K562 (cell line): ENCODE measurements around the gene NDUFC2. TPM values are rescaled to one million over a fixed set of nuclear protein-coding genes. Genes with fewer than 3 reads are reported as not detected.

Experiments used
- ATAC-seq: fragments of 200-7000 bp; cut with Tn5 transposase; 3 replicates; pipeline ENCODE4 v1.9.1; 2020; ENCODE audit warnings: moderate library complexity
- BruUV-seq: library from RNA; stranded (reverse); fragments of 400-500 nt; replicated peaks from 2 replicates; lab custom pipeline; 2021; lab: Mats Ljungman, UMichigan
- CTCF ChIA-PET: fragments of 300-600 bp; formaldehyde crosslinking; extraction: SDS; loops from one replicate; lab custom pipeline; 2021; ENCODE audit warnings: low intra/inter-chr PET ratio; lab: Yijun Ruan, JAX
- POLR2A ChIA-PET: fragments of 300-600, 350-650 bp; sonication (Branson Sonifier 250); formaldehyde crosslinking; extraction: SDS; loops from one replicate; lab custom pipeline; 2021; ENCODE audit warnings: antibody characterized with exemption, inconsistent platforms; lab: Yijun Ruan, JAX
- DNase-seq, 4 experiments: peaks; one replicate each; pipeline versions ENCODE4 v3.0.0 to v3.0.0-alpha.2; 2011 to 2018; ENCODE audit warnings: low spot score in 3 of 4, mixed read lengths in 3 of 4; ENCODE audit errors: extremely low read depth in 1 of 4
- FAIRE-seq: peaks from 2 replicates; lab custom pipeline; 2011; peaks lifted over from hg19 to GRCh38; lab: Jason Lieb, UNC
- H2AFZ ChIP-seq: 2 replicates; pipeline ENCODE4 v1.6.0; 2011; ENCODE audit warnings: low read depth, low read length, control low read depth, inconsistent platforms
- H3K27ac ChIP-seq: fragments of 200-600 bp; 3 replicates; pipeline ENCODE4 v1.8.0; 2011; ENCODE audit warnings: low read depth, mild to moderate bottlenecking, control low read depth, inconsistent platforms, low read length, moderate library complexity, mixed read lengths; ENCODE audit errors: extremely low read depth
- H3K27me3 ChIP-seq, 2 experiments: fragments of 300-600 bp in 1 of 2; 2 replicates in 1 of 2; 3 replicates in 1 of 2; pipeline versions ENCODE4 v1.6.0 to v1.8.0; 2011; ENCODE audit warnings: inconsistent platforms in 2 of 2, low read length in 2 of 2, mild to moderate bottlenecking in 1 of 2, mixed read lengths in 1 of 2, moderate library complexity in 1 of 2; ENCODE audit not compliant: control insufficient read depth in 2 of 2, insufficient read depth in 2 of 2
- H3K36me3 ChIP-seq: fragments of 300-600 bp; 3 replicates; pipeline ENCODE4 v1.8.0; 2011; ENCODE audit warnings: mild to moderate bottlenecking, low read length, inconsistent platforms; ENCODE audit not compliant: control insufficient read depth, insufficient read depth
- H3K4me1 ChIP-seq, 2 experiments: fragments of 200-600 bp in 1 of 2; replicated peaks in 1 of 2; 2 replicates in 1 of 2; 3 replicates in 1 of 2; pipeline versions ENCODE4 v1.5.1 to v1.8.0; 2011; ENCODE audit warnings: inconsistent platforms in 2 of 2, low read length in 2 of 2, mild to moderate bottlenecking in 1 of 2, mixed read lengths in 1 of 2, moderate library complexity in 1 of 2; ENCODE audit not compliant: control insufficient read depth in 2 of 2, insufficient read depth in 2 of 2
- H3K4me2 ChIP-seq: 2 replicates; pipeline ENCODE4 v1.6.1; 2011; ENCODE audit warnings: low read length, control low read depth, inconsistent platforms, mixed read lengths; ENCODE audit not compliant: insufficient read depth
- H3K4me3 ChIP-seq: fragments of 200-600 bp; sonication (generic), shearing (Covaris generic); 2 replicates; pipeline ENCODE4 v1.5.1; 2016; ENCODE audit warnings: control low read depth, inconsistent platforms
- H3K79me2 ChIP-seq: fragments of 200-600 bp; 3 replicates; pipeline ENCODE4 v1.8.0; 2011; ENCODE audit warnings: low read length, inconsistent platforms; ENCODE audit not compliant: control insufficient read depth, insufficient read depth
- H3K9ac ChIP-seq, 2 experiments: 2 replicates each; pipeline versions ENCODE4 v1.6.0 to v1.6.1; 2011; ENCODE audit warnings: low read depth in 2 of 2, low read length in 2 of 2, control low read depth in 1 of 2, inconsistent platforms in 1 of 2, mild to moderate bottlenecking in 1 of 2, mixed read lengths in 1 of 2; ENCODE audit not compliant: insufficient read depth in 1 of 2
- H3K9me1 ChIP-seq: one replicate; pipeline ENCODE4 v1.6.0; 2011; ENCODE audit warnings: inconsistent platforms, mild to moderate bottlenecking, low read length, moderate library complexity; ENCODE audit not compliant: control insufficient read depth, insufficient read depth
- H3K9me3 ChIP-seq: replicated peaks from 2 replicates; pipeline ENCODE4 v1.5.1; 2011; ENCODE audit warnings: low read depth, low read length, inconsistent platforms; ENCODE audit not compliant: control insufficient read depth, insufficient read depth
- H4K20me1 ChIP-seq: replicated peaks from 2 replicates; pipeline ENCODE4 v1.6.1; 2011; ENCODE audit warnings: low read length, inconsistent platforms, mixed read lengths; ENCODE audit not compliant: control insufficient read depth, insufficient read depth
- BCLAF1 ChIP-seq, 2 experiments: fragments of 450-650 bp in 1 of 2; IDR thresholded peaks; 2 replicates each; pipeline ENCODE4 v1.6.1; 2011 to 2017; ENCODE audit warnings: low read depth in 2 of 2, antibody characterized with exemption in 1 of 2, borderline replicate concordance in 1 of 2, low read length in 1 of 2, mild to moderate bottlenecking in 1 of 2, mixed read lengths in 1 of 2; ENCODE audit not compliant: control insufficient read depth in 1 of 2
- BRF1 ChIP-seq: IDR thresholded peaks from 3 replicates; pipeline ENCODE4 v1.6.1; 2011; ENCODE audit warnings: borderline replicate concordance, mild to moderate bottlenecking; ENCODE audit not compliant: insufficient read length; ENCODE audit errors: extremely low read depth
- DDX20 ChIP-seq: fragments of 450-650 bp; IDR thresholded peaks from 2 replicates; pipeline ENCODE4 v1.6.1; 2016; ENCODE audit warnings: missing genetic modification characterization, low read depth, mild to moderate bottlenecking, missing compliant biosample characterization, moderate library complexity
- FOXO4 ChIP-seq: fragments of 450-650 bp; formaldehyde crosslinking; IDR thresholded peaks from 2 replicates; pipeline ENCODE4 v1.4.0; 2020; ENCODE audit warnings: mild to moderate bottlenecking, moderate library complexity
- THRAP3 ChIP-seq: fragments of 450-650 bp; IDR thresholded peaks from 2 replicates; pipeline ENCODE4 v1.6.1; 2016; ENCODE audit warnings: mild to moderate bottlenecking, inconsistent platforms, borderline replicate concordance
- WGBS: fragments of 100-300 bp; shearing (Covaris generic); methylation state at CpG from one replicate; pipeline ENCODE4 v1.1.6; 2016; ENCODE audit warnings: low coverage, mixed read lengths; ENCODE audit not compliant: insufficient coverage; ENCODE audit errors: missing lambda C conversion rate; 5-methylcytosine and 5-hydroxymethylcytosine counted together
- in situ Hi-C: fragments of 300-500 bp; cut with MboI; formaldehyde crosslinking; loops from 4 replicates; pipeline ENCODE4 v1.15.0; 2018; ENCODE audit warnings: inconsistent platforms, mixed read lengths
- intact Hi-C: fragments of 100-400 bp; cut with micrococcal nuclease; formaldehyde crosslinking; loops from 2 replicates; pipeline ENCODE4 v1.14.2; 2022
- polyA plus RNA-seq, 8 experiments: library from polyadenylated mRNA; depleted of rRNA in 4 of 8; stranded (reverse) in 5 of 8; unstranded in 3 of 8; fragments of >200 nt; fragmentation: Nextera tagmentation in 2 of 8; fragmentation: Illumina TruSeq in 1 of 8; extraction: Ambion mirVana in 2 of 8; extraction: Trizol in 1 of 8; gene quantifications; 2 replicates each; pipeline versions ENCODE4 v1.2.1 to v1.2.3, GENCODE V29; 2011 to 2014; ENCODE audit warnings: inconsistent platforms in 1 of 8, missing spikeins in 1 of 8
- total RNA-seq, 7 experiments: library from RNA; depleted of rRNA in 6 of 7; stranded (reverse); fragments of >200 nt in 6 of 7; fragmentation: Illumina TruSeq in 2 of 7; extraction: Trizol in 2 of 7; gene quantifications; 2 replicates each; pipeline versions ENCODE4 v1.2.1 to v1.2.3, GENCODE V29; 2011 to 2021; ENCODE audit warnings: low replicate concordance in 1 of 7

NDUFC2 gene
- total and polyA plus RNA-seq, 9 of the 15 experiments (the other 6 are each of a cell fraction or from before 2014, with no cell fraction given), result 168 to 1,119 (median 442) TPM

GRCh38 chr11:78021611-78022010 lies 58.1 kb downstream of the NDUFC2 start:
- Histone ChIP-seq H3K4me2 (no peak overlapping the region), H3K9me1 (no peaks in the 10 kb centered on the region), H3K4me3 (no peak overlapping the region), H2AFZ (no peak overlapping the region), H4K20me1 (no peaks in the 10 kb centered on the region), H3K4me1 (peaks cover 0 to 10% of the 10 kb centered on the region in 2 experiments; a peak in 2 of 5 replicates), H3K27me3 (no peaks in the 10 kb centered on the region), H3K79me2 (no peaks in the 10 kb centered on the region; the same call in 2 of the 3 replicates), H3K9me3 (no peaks in the 10 kb centered on the region; the same call in 1 of the 2 replicates), H3K36me3 (no peaks in the 10 kb centered on the region), H3K27ac (no peak overlapping the region), H3K9ac (no peak overlapping the region)
- ATAC-seq (no peak), DNase-seq (no peak), FAIRE-seq (no peak)
- POLR2A ChIA-PET, result interaction anchor here (1.2 kb wide), 1 partner anchor 16 kb away, joined by 3 read pairs; no protein-coding TSS in a partner anchor
- intact Hi-C loops, result no loop called here
- in situ Hi-C loops, result no loop called here
- CTCF ChIA-PET, result no interaction called here
- 48% methylated on average over 6 of the region's 6 CpGs for WGBS
- TF ChIP-seq THRAP3, result no peak
- no peak for TF ChIP-seq BCLAF1 (IDR thresholded peaks at IDR 0.05; ENCODE audit: borderline replicate concordance in 1 of 2, control insufficient read depth in 1 of 2, low read depth in 2 of 2, low read length in 1 of 2)
- TF ChIP-seq DDX20 (tag), result no peak
- no peak for TF ChIP-seq FOXO4
- TF ChIP-seq BRF1, result no peak
- no TSS peak for BruUV-seq
